Activated CD4-positive, alpha-beta T cell treated with anti-CD3 and anti-CD28 coated beads for 48 hours (primary cell): ENCODE measurements around the gene AKAP8L.

Experiments used
- DNase-seq: peaks from one replicate; pipeline ENCODE4 v3.0.0-alpha.2; 2020

The AKAP8L gene

DNA sequence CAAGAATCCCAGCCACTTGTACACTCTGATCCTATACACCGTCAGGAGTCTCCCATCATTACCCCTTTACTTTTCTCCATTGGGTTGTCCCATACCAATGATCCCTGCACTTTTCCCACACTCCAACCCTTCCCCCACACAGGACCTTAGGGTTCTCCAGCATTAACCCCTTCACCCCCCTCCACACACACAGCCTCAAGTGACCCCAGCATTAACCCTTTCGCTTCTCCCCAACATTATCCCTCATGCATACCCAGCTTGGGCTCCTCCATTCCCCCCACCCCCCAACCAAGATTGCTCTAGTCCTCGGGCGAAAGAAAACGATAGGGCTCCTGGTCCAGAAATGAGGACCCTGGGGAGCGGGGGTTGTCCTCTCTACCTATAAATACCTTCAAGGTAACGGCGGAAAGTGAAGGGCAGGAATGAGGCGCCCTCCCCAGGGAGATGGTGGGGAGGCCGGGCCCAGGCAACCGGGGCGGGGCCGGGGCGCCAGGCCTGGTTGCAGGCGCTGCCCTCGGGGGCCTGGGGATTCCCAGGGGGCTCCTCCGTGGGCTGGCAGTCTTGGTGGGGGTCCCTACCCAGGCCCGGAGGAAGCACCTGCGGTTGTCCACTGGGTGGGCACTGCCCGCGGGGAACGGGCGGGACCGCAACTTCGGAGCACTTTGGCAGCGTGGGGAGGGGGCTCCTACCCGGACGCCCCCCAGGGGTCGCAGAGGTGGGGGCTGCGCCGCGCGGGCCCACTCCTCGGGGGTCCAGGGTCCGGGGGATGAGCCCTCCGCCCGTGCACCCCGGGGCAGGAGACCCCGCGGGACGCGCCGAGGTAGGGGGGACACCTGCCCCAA lies 30.2 kb upstream of the AKAP8L start:
- DNase-seq = no peak

- DNase-seq = no peak
Measured at GRCh38 chr19:15448044-15448777, 29.4 kb upstream of the AKAP8L start.

- no peak for DNase-seq
Measured at GRCh38 chr19:15447057-15447456, 28.3 kb upstream of the AKAP8L start.

DNA sequence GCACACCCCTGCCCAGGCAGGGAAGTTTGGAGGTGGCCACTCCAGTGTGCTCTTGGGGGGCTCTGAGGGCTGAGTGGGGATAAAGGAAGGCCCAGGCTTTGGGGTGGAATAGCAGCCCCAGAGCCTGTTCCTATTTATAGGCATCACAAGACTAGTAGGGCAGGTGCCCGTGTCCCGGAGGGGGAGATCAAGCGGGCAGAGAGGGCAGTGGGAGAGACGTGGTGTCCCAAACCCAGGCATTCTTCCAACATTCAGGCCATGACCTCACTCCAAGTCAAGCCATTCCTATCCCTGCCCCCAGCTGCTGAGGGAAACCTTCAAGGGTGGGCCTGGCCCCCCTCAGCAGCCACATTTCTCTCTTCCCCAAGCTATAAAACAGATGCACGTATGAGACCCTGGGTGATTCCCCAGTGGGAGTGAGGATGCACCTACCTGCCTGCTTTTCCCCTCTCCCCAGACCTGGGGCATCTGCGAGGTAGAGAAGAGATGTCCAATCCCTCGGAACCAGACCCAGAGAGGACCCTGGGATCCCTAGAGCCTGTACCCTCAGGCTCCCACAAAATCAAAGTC lies 27.1 kb upstream of the AKAP8L start:
- DNase-seq = no peak

GRCh38 chr19:15445227-15445605 lies 26.4 kb upstream of the AKAP8L start:
- no peak for DNase-seq

GRCh38 chr19:15444505-15445226 lies 25.9 kb upstream of the AKAP8L start:
- DNase-seq = no peak

GRCh38 chr19:15443838-15444237 lies 25.1 kb upstream of the AKAP8L start:
- DNase-seq = no peak

GRCh38 chr19:15443325-15443724 lies 24.5 kb upstream of the AKAP8L start:
- no peak for DNase-seq

DNA sequence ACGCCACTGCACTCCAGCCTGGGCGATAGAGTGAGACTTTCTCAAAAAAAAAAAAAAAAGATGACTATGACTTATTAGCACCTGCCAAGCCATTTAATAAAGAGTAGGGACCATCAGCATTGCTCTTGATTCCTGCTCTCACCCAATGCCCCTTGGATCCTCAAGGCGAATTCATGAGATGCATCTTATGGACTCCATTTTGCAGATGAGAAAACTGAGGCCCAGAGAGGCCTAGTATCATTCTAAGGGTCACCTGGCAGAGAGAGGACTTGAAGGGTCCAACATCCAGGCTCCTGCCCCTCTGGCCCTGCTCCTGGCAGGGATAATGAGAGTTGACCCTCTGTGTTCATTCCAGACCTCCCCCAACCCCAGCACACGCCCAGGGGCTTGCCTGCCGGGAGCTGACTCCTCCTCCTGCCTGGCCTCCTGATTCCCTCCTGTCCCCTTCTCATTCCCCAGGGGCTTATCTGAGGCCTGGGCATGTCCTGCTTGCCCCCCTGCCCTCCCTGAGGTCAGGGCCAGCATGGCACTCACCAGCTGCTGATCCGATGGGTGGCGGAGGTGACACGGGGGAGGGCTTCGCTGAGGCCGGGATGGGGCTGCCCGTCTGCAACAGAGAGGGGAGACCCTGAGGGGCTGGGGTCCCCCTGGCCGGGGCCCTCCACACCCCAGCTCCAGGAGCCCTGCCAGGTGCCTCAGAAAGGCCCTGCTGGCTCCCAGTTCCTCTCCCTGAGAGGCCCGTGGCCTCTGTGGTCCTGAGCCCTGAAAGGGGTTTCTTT lies 23.5 kb upstream of the AKAP8L start:
- no peak for DNase-seq

- DNase-seq = no peak
Measured at GRCh38 chr19:15441317-15441716, 22.5 kb upstream of the AKAP8L start.

DNA sequence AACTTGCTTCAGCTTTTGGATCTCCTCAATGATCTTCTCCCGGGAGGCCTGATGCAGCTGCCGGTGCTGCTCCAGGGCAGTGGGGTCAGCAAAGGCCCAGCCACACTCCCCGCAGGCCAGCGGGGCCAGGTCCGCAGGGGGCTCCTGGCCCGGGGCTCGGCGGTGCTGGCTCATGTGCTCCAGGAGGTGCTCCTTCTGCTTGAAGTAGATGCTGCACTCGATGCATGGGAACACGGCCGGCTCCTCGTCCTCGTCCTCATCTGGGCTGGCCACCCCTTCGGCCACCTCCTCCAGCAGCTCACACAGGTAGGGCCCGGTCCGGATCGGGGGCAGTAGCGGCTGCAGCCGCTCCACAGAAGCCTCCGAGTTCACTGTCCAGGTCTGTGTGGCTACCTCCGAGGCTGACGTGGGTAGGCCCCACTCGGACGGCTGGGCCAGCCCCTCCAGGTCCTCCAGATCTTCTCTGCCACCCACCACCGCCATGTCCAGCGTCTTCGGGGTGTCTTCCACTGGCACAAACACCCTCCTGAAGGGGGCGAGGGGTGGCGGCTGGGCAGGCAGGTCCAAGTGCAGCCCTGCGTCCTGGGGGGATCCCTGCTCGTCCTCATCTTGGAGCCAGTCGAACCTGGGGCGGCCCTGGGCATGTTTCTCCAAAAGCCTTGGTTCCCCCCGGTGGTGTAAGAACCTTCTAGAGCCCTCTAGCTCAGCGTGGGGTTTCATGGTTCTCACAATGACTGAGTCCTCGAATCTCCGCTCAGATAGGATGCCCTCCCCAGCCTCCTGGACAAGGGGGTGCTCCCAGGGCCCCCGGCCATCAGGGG lies 21.2 kb upstream of the AKAP8L start:
- no peak for DNase-seq

DNA sequence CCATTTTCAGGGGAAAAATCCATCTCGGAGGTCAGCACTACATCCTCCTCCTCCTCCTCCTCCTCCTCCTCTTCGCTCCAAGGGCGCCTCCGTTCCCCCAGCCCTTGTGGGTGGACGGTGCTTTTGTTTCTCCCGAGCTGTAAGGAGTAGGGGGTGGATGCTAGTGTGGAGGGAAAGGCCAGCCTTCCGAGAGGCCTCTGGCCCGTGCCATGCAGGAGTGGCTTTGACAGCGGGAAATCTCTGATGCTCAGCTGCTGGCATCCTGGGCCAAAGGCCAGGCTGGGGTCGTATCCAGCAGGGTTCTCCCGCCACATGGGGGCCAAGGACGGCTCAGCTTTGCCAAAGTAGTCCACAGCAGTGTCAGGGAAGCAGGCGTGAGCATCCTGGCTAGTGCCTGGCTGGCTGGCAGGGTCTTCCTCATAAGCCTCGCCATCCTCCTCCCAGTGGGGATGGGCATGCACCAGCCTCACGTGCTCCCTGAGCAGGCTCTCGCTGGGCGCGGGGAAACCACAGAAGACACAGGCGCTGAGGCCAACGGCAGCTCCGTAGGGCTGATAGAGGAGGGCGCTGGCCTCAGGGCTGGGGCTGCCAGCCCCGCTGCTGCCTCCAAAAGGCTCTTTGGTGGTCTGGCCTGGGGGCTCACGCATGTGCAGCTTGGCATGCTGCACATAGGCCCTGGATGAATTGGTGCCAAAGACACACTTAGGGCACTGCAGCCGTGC lies 20.5 kb upstream of the AKAP8L start:
- DNase-seq = no peak

DNA sequence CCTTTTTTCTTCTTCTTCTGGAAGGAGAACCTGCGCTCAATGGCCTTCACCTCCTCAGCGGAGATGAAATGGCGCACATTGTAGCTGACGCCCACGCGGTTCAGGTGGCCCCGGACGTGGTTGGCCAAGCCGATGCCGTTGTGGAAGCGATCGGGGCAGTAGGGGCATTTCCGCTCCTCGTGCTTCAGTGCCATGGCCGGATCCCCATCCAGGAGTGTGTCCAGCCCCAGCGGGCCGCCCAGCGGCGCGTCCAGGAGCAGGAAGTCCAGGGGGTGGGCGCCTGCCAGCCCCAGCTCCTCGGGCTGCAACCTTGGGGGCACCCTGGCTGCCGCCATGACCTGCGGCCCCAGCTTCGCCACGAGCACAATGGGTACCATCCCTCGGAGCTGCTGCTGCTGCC lies 19.8 kb upstream of the AKAP8L start:
- DNase-seq = no peak

DNA sequence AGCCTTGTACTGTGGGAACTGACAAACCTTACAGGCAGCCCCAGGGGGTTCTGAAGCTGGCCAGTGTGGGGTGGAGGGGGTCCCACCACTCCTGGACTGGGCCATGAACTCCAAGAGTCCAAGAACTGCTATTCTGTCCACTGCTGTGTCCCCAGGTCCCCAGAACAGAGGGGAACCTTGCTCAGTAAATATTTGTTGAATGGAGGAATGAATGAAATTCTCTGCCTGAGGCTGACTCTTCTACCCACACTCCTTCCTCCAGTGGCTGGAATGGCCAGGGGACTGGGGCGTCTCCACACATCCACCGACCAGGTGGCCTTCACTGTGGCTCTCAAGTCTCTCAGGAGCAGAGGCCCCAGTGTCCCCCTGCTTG lies 19.3 kb upstream of the AKAP8L start:
- DNase-seq = no peak

DNA sequence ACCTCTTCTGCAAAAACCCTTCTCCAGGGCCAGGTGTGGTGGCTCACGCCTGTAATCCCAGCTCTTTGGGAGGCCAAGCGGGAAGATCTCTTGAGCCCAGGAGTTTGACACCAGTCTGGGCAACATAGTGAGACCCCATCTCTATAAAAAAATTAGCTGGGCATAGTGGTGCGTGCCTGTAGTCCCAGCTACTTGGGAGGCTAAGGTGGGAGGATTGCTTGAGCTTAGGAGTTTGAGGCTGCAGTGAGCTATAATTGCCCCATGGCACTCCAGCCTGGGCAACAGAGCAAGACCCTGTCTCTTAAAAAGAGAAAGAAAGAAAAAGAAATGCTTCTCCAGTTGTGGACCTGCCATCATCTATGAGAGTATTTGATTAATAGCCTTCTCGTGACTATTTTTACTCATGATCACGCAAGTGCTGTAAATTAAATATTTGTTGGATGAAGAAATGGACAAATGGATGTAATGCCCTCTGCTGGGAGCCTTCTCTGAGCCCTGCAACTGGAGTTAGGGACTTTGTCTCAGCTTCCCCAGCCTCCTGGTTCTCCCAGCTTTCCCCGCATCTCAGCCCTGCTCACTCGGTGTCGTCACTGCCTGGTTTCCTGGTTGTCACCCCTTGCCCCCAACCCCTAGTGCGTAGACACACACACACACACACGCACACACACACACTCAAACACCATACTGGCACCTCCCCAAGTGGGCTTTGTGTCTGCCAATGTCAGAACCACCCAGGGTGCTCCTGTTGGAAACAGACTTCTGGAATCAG lies 18.8 kb upstream of the AKAP8L start:
- DNase-seq = no peak

GRCh38 chr19:15436826-15437110 lies 18.0 kb upstream of the AKAP8L start:
- DNase-seq = no peak

DNA sequence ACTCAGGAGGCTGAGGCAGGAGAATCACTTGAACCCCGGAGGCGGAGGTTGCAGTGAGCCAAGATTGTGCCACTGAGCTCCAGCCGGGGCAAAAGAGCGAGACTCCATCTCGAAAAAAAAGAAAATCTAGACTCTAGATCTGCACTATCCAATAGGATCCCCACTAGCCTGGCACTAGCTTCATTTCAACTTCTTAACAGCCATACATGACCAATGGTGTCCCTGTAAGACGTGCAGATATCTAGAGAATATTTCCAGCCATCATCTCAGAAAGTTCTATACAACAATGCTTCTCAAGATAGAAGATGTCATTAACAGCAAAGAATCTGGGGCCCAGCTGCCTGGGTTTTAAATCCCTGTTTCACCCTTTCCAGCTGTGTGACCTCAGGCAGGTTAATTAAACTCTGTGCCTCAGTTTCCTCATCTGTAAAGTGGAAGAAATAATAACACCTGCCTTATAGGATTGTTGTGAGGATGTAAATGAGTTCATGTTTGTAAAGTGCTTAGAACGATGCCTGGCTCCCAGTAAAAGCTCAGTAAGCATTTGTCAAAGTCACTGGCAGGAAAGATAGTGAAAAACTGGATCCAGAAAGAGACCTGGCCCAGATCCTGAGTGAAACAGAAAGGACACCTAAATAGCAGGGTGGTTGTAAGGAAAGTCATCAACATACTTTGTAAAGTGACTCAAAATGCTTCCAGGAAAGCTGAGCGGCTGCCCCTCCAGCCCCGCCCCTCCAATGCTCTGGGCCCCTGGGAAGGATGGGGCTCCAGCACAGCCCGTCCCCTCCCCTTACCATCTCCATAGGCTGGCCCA lies 17.4 kb upstream of the AKAP8L start:
- DNase-seq = no peak

DNA sequence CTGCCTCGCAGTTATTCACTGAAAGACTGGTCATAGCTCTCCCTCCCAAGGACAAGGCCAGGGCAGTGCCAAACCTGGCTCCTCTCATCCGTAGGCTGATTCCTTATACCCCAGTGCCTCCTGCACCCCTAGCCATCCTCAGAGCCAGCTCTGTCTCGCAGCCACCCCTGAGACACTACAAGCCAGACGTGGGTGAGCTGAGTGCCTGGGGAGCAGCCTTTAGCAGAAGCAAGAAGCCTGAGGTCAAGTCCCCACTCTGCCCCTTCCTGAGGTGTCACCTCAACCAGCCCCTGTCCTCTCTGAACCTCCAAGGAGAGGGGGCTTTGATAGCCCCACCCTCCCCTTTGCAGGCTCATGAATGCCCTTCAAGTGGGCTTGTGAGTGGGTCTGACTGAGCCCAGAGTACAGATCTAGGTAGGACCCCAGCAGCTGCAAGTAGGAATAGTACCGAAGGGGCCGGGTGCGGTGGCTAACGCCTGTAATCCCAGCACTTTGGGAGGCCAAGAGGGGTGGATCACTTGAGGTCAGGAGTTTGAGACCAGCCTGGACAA lies 14.8 kb upstream of the AKAP8L start:
- DNase-seq = no peak
